ENCODE measurements around the gene LILRA2.
"Not testable (repeated sequence)": the region's sequence is repeated elsewhere in the genome, so short reads cannot be mapped to it uniquely, and the experiment has no call there.

LILRA2 gene

DNA sequence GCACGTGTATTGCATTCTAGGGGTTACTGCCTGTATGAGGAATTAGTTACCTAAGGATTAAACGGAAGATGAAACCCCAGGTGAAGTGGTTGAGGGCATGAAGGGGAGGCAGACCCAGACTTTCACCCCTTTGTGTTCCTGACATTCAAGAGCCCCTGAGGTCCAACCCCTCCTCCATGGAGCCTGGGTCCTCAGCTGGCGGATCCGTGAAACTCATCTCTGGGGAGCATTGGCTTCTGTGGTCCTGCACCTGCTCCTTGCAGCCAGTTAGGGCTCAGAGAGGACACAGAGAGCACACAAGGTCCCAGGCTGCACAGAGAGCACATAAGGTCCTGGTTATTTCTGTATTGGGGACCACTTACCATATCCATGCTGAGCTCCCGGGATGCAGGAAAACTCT is 12.8 kb downstream of the LILRA2 start:
- TF ChIP-seq, protein P1, sequence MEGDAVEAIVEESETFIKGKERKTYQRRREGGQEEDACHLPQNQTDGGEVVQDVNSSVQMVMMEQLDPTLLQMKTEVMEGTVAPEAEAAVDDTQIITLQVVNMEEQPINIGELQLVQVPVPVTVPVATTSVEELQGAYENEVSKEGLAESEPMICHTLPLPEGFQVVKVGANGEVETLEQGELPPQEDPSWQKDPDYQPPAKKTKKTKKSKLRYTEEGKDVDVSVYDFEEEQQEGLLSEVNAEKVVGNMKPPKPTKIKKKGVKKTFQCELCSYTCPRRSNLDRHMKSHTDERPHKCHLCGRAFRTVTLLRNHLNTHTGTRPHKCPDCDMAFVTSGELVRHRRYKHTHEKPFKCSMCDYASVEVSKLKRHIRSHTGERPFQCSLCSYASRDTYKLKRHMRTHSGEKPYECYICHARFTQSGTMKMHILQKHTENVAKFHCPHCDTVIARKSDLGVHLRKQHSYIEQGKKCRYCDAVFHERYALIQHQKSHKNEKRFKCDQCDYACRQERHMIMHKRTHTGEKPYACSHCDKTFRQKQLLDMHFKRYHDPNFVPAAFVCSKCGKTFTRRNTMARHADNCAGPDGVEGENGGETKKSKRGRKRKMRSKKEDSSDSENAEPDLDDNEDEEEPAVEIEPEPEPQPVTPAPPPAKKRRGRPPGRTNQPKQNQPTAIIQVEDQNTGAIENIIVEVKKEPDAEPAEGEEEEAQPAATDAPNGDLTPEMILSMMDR (IDR thresholded peaks at IDR 0.05; ENCODE audit: low read depth, low read length): no peak
- DNase-seq (ENCODE audit: extremely low read depth, low read depth): no peak

DNA sequence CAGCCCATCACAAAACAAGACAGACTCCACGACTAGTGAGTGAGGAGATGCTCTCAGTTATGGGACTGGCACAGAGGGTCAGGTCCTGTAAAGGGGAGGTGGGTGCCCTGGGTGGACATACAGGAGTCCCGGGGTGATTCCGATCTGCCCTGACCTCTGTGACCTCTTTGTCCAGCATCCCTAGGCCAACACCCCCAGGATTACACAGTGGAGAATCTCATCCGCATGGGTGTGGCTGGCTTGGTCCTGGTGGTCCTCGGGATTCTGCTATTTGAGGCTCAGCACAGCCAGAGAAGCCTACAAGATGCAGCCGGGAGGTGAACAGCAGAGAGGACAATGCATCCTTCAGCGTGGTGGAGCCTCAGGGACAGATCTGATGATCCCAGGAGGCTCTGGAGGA is 13.4 kb downstream of the LILRA2 start:
- TF ChIP-seq, protein P1 (IDR thresholded peaks at IDR 0.05; ENCODE audit: low read depth, low read length): no peak

DNA sequence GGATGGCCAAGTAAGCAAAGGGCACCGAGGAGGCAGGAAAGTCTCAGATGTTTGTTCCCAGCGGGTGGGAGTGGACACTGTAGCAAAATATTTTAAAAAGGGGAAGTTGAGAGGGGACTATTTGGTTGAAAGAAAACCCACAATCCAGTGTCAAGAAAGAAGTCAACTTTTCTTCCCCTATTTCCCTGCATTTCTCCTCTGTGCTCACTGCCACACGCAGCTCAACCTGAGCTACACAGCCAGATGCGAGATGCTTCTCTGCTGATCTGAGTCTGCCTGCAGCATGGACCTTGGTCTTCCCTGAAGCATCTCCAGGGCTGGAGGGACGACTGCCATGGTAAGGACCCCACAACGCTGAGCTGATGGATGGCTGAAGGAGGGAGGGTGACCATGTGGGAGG is 19.9 kb downstream of the LILRA2 start, which contains the start of gene LILRA1:
TSS of gene LILRA1 (plus strand) at position 188 of the 400 bp plus-strand sequence. CDS start 613 bp downstream, outside the sequence.
- not testable (repeated sequence) for DNase-seq (ENCODE audit: extremely low read depth, low read depth)

More for the DNA sequence above, 13.4 kb downstream of the LILRA2 start:
- DNase-seq (ENCODE audit: extremely low read depth, low read depth): no peak

DNA sequence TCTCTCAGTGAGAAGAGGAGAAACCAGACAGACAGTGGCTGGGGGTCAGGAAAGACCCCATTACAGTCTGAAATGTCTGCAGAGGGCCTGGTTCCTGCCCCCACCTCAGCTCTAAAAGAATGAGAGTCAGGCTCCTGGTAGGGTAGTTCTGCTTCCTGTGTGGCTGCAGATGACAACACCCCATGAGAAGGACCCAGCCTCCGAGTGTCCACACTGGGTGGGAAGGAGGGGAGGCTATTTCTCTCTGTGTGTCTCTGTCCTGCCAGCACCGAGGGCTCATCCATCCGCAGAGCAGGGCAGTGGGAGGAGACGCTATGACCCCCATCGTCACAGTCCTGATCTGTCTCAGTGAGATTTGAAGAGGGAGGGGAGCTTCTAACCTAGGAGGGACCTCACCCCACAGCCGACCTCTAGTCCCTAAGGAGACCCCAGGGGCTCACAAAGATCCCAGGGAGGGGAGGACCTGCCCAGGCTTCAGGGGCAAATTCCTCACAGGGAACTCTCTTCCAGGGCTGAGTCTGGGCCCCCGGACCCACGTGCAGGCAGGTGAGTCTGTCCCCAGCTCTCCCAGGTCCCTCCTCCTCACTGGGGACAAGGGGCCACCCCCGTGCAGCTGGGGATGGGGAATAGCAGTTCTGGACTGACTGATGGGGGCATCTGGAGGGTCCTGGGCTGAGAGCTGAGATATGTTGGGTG is 20.5 kb downstream of the LILRA2 start:
- not testable (repeated sequence) for DNase-seq (ENCODE audit: extremely low read depth, low read depth)

DNA sequence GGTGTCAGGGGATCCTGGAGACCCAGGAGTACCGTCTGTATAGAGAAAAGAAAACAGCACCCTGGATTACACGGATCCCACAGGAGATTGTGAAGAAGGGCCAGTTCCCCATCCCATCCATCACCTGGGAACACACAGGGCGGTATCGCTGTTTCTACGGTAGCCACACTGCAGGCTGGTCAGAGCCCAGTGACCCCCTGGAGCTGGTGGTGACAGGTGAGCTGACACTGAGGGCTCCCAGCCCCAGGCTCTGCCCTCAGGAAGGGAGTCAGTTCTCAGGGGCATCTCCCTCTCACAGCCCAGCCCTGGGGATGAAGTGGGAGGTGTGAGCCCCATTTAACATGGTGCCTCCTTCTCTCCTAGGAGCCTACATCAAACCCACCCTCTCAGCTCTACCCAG is 21.1 kb downstream of the LILRA2 start:
- no peak for DNase-seq (ENCODE audit: extremely low read depth, low read depth)
- TF ChIP-seq, protein P1 (IDR thresholded peaks at IDR 0.05; ENCODE audit: low read depth, low read length): no peak

DNA sequence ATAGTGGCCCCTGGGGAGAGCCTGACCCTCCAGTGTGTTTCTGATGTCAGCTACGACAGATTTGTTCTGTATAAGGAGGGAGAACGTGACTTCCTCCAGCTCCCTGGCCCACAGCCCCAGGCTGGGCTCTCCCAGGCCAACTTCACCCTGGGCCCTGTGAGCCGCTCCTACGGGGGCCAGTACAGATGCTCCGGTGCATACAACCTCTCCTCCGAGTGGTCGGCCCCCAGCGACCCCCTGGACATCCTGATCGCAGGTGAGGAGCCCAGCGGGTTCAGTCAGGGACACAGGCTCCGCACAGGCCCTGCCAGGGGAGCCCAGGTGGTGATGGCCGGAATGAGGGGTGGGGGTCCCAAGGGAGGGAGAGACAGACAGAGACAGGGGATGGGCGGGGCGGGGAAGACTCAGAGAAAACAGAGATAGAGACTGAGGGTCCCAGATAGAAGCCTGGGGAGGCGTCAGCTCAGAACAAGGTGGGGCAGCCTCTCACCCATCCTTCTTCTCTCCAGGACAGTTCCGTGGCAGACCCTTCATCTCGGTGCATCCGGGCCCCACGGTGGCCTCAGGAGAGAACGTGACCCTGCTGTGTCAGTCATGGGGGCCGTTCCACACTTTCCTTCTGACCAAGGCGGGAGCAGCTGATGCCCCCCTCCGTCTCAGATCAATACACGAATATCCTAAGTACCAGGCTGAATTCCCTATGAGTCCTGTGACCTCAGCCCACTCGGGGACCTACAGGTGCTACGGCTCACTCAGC is 22.3 kb downstream of the LILRA2 start:
- DNase-seq (ENCODE audit: extremely low read depth, low read depth): not testable (repeated sequence)

DNA sequence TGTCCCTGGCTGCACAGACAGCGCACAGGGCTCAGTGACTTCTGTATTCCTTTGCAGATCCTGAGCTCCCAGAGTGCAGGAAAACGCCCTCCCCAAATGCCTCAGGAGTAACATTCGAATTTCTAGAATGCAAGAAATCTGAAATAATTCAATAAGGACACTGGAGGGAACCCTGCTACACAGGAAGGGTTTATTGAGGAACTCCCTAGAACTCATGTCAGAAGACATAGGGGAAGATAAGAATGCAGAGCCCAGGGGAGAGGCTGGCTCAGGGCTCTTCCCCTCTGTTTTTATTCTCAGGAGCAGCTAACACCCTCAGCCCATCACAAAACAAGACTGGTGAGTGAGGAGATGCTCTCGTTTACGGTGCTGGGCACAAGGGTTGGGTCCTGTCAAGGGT is 26.6 kb downstream of the LILRA2 start:
- TF ChIP-seq, protein P1 (IDR thresholded peaks at IDR 0.05; ENCODE audit: low read depth, low read length): no peak

DNA sequence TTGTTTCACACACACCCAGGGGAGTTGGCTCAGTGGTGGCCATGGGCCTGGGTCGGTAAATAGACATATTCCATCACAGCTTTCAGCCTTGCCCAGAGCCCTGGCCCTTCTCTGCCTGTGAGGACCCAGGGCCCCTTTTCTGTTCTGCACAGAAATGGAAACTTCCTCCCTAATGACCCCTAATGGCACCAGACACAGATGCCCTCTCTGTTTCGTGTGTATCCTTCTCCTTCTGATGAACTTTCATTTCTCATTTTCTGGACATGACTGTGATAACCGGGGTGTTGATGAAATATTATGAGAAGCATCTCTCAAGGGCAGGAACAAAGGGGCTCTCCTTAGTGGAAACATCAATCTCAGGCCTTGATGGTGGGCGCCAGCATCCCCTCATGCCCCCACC is 32.6 kb downstream of the LILRA2 start:
- no peak for DNase-seq (ENCODE audit: extremely low read depth, low read depth)
- TF ChIP-seq, protein P1 (IDR thresholded peaks at IDR 0.05; ENCODE audit: low read depth, low read length): no peak

More for the DNA sequence above, 26.6 kb downstream of the LILRA2 start:
- no peak for DNase-seq (ENCODE audit: extremely low read depth, low read depth)
